ENCODE measurements around the gene CEP131. TPM values are rescaled to one million over a fixed set of nuclear protein-coding genes. Genes with fewer than 3 reads are reported as not detected.
A peak's percentile ranks its signal among the peaks of the same experiment; 100 is the strongest.

Gene CEP131
- total RNA-seq, 1 donor from 2014 or later = 15.9 TPM

DNA sequence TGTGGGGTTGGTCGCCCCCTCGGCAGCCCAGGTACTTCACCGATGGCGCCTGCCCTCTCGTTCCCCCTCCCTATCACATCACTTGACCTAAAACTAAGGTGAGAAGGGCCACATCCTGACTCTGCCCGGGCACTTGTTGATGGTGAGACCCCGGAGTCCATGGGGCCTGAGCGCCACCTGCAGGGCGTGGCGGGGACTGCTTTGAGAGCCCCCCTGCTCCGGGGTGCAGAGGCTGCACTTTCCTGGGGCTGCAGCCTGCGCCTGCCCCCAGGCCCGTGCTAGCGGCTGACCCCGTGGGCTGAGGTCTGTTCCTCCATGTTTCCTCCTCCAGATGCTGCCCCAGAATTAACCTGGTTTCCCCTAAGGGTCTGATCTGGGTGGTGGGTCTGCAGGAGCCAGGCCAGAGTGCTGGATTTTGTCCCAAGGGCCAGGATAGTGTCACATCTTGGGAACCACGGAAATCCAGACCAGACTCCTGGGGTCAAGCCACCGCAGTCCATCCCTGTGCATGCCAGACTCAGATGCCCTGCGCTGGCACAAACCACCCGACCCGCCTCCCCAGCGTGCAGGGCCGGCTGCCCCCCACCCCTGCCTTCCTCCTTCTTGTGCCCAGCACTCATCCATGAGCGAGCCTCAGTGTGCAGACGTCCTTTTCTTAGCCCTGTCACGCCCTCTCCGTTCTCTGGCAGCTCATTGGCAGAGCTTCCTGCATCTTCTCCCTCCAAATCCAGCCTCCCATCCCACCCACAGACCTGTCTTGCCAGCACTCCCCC is 19.1 kb upstream of the CEP131 start:
- H3K9me3 Mint-ChIP-seq = no peaks in the 10 kb centered on the region
- peaks cover 24% of the 10 kb centered on the region for H3K36me3 Mint-ChIP-seq (ENCODE audit: low read depth)
- DNase-seq (peak; percentile 73), ATAC-seq (ENCODE audit: low read depth) (no peak)
- TF ChIP-seq, protein P1, sequence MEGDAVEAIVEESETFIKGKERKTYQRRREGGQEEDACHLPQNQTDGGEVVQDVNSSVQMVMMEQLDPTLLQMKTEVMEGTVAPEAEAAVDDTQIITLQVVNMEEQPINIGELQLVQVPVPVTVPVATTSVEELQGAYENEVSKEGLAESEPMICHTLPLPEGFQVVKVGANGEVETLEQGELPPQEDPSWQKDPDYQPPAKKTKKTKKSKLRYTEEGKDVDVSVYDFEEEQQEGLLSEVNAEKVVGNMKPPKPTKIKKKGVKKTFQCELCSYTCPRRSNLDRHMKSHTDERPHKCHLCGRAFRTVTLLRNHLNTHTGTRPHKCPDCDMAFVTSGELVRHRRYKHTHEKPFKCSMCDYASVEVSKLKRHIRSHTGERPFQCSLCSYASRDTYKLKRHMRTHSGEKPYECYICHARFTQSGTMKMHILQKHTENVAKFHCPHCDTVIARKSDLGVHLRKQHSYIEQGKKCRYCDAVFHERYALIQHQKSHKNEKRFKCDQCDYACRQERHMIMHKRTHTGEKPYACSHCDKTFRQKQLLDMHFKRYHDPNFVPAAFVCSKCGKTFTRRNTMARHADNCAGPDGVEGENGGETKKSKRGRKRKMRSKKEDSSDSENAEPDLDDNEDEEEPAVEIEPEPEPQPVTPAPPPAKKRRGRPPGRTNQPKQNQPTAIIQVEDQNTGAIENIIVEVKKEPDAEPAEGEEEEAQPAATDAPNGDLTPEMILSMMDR (IDR thresholded peaks at IDR 0.05) = peak; percentile 23
- H3K4me3 Mint-ChIP-seq = peak overlapping the region; percentile 32
- CTCF ChIA-PET = interaction anchor here (0.6 to 1.0 kb wide), 2 partner anchors 99 to 100 kb away, joined by 3 to 4 read pairs; no protein-coding TSS in a partner anchor
- POLR2A ChIA-PET = interaction anchor here (0.6 kb wide), 1 partner anchor 96 kb away, joined by 4 read pairs; no protein-coding TSS in a partner anchor
- peaks cover 49% of the 10 kb centered on the region for H3K4me1 Mint-ChIP-seq
- no peak overlapping the region for H3K27ac Mint-ChIP-seq
- intact Hi-C loops (cut with micrococcal nuclease) = loop anchor here (1.0 kb wide), 1 partner anchor 219 kb away; no protein-coding TSS in a partner anchor
- no peaks in the 10 kb centered on the region for H3K27me3 Mint-ChIP-seq

DNA sequence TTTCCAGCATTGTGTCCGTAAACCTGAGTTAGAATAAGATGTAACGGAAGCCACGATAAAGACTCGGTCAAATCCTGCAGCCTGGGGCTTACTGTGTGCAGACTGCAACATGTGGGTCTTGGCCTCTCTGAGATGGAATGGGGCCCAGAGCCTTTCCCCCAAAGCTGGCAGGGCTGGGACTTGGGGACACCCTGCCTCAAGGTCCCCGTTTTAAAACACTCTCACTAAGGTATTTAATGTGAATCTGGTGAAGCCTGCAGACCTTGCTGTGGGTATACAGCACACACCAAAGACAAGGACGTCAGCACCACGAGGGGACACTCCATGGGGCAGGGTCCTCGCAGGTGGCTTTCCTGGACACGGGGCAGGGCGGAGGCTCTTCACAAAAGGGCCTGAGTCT is 18.4 kb upstream of the CEP131 start:
- no peak for ATAC-seq (ENCODE audit: low read depth)
- ChIA-PET POLR2A (interaction anchor here (0.6 to 3.5 kb wide), 3 partner anchors 17 to 668 kb away, joined by 3 to 79 read pairs (median 3); partner anchors contain the start of gene CEP131), CTCF (no interaction called here)
- Mint-ChIP-seq H3K4me1 (peaks cover 52% of the 10 kb centered on the region), H3K27me3 (no peaks in the 10 kb centered on the region), H3K27ac (no peak overlapping the region), H3K4me3 (peak overlapping the region; percentile 32), H3K36me3 (ENCODE audit: low read depth) (peaks cover 22% of the 10 kb centered on the region), H3K9me3 (no peaks in the 10 kb centered on the region)
- DNase-seq = no peak
- intact Hi-C loops (cut with micrococcal nuclease) = loop anchor here (1.0 kb wide), 1 partner anchor 218 kb away; no protein-coding TSS in a partner anchor
- TF ChIP-seq, protein P1 (IDR thresholded peaks at IDR 0.05) = no peak

DNA sequence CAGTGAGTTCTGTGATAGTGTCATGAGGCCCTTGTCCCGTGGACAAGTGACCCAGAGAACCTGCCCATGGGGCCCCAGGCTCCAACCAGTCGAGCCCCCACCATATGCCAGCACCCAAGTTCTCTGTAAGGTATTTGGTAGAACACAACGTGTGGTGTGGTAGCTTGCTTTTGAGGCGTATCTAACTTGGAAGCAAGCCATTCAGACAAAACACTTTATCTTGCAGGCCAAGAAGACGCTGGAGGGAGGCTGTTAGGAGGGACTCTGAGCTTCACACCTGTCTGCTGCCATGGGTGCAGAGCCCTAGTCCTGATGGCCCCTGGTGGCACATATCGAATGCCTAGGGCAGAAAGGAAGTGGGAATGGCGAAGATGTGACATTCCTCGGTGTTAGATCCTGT is 18.0 kb upstream of the CEP131 start:
- Mint-ChIP-seq H3K36me3 (ENCODE audit: low read depth) (peaks cover 22% of the 10 kb centered on the region), H3K27me3 (no peaks in the 10 kb centered on the region), H3K4me1 (peaks cover 54% of the 10 kb centered on the region), H3K27ac (peak overlapping the region; percentile 24), H3K9me3 (no peaks in the 10 kb centered on the region), H3K4me3 (peak overlapping the region; percentile 32)
- CTCF ChIA-PET = interaction anchor here (1.2 kb wide), 1 partner anchor 99 kb away, joined by 3 read pairs; no protein-coding TSS in a partner anchor
- DNase-seq (no peak), ATAC-seq (ENCODE audit: low read depth) (no peak)
- TF ChIP-seq, protein P1 (IDR thresholded peaks at IDR 0.05) = no peak
- POLR2A ChIA-PET = interaction anchor here (0.6 to 3.5 kb wide), 4 partner anchors 17 to 668 kb away, joined by 3 to 79 read pairs (median 6); partner anchors contain the start of genes CEP131 and FAAP100
- intact Hi-C loops (cut with micrococcal nuclease) = loop anchor here (1.0 kb wide), 1 partner anchor 217 kb away; no protein-coding TSS in a partner anchor

DNA sequence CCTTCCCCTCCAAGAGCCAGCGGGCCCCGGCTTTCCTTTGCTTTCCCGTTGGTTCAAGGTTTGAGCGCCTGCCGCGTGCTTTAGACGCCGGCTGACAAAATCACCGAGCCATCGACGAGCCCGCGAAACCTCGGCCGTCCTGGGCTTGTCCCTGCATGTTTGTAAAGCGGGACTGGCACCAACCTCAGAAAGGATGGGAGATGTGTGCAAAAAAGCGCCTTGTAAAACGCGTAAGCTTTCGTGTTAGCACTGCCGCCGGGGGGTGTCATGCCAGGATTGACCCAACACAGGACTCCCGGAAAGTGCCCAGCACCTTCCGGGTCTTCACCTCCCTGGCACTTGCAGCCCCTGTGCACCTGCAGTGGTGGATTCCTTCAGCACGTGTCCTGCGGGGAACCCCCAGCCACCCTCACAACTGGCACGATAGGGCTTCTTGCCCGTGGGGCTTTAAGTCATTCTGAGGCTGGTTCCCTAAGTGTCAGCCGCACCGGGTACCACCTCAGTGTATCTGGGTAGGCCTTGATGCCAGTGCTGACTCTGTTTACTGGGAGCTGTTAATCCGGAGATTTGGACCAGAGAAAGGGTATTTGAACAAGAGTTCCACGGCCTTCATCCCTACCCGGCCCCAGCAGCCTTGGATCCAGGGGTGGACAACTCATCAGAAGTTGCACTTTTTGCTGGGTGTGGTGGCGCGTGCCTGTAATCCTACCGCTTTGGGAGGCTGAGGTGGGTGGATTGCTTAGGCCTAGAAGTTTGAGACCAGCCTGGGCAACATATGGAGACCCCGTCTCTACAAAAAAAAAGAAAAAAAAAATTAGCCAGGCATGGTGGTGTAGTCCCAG is 17.2 kb upstream of the CEP131 start:
- Mint-ChIP-seq H3K36me3 (ENCODE audit: low read depth) (peaks cover 22% of the 10 kb centered on the region), H3K4me1 (peaks cover 51% of the 10 kb centered on the region), H3K4me3 (peak overlapping the region; percentile 93), H3K9me3 (no peaks in the 10 kb centered on the region), H3K27me3 (no peaks in the 10 kb centered on the region), H3K27ac (peak overlapping the region; percentile 88)
- ChIA-PET CTCF (interaction anchor here (1.1 to 1.4 kb wide), 4 partner anchors 8 to 98 kb away, joined by 3 to 5 read pairs (median 3); no protein-coding TSS in a partner anchor), POLR2A (interaction anchor here (0.6 to 3.5 kb wide), 17 partner anchors 11 to 785 kb away, joined by 3 to 79 read pairs (median 6); partner anchors contain the start of genes ACTG1, ARL16, CEP131 and FAAP100)
- intact Hi-C loops (cut with micrococcal nuclease) = loop anchor here (1.0 to 5.0 kb wide), 4 partner anchors 12 to 978 kb away; partner anchors contain the start of genes BAIAP2 and RNF213
- peak; percentile 49 for DNase-seq
- no peak for ATAC-seq (ENCODE audit: low read depth)
- TF ChIP-seq, protein P1 (IDR thresholded peaks at IDR 0.05) = no peak

All from activated B cell treated with CpG ODN at 0.5 μM for 24 hours (primary cell).